IMR-90 (cell line): Measurements from ENCODE around the gene SBF1. TPM values are rescaled to one million over a fixed set of nuclear protein-coding genes. Genes with fewer than 3 reads are reported as not detected.

ENCODE experiments used
- ATAC-seq: fragments of 200-7000 bp; cut with Tn5 transposase; 2 replicates; pipeline ENCODE4 v1.9.1; 2020; ENCODE audit warnings: low read depth, mild to moderate bottlenecking, moderate library complexity
- BruUV-seq: library from RNA; stranded (reverse); fragments of 400-500 nt; replicated peaks from 2 replicates; lab custom pipeline; 2021; lab: Mats Ljungman, UMichigan
- CTCF ChIA-PET: fragments of 300-600 bp; formaldehyde crosslinking; extraction: SDS; loops from one replicate; lab custom pipeline; 2021; ENCODE audit warnings: antibody characterized with exemption; lab: Yijun Ruan, JAX
- POLR2A ChIA-PET: fragments of 300-600 bp; sonication (Branson Sonifier 250); formaldehyde crosslinking; loops from one replicate; lab custom pipeline; 2022; ENCODE audit warnings: antibody characterized with exemption; ENCODE audit not compliant: unreplicated experiment; lab: Charles Lee
- DNase-seq: peaks from one replicate; pipeline ENCODE4 v3.0.0; 2013
- H2AFZ ChIP-seq: replicated peaks from 2 replicates; pipeline ENCODE3; 2013; ENCODE audit warnings: low read length, mild to moderate bottlenecking; ENCODE audit not compliant: poor library complexity
- H2AK5ac ChIP-seq: 2 replicates; pipeline ENCODE4 v1.6.1; 2013; ENCODE audit warnings: low read depth, low read length, inconsistent platforms
- H2AK9ac ChIP-seq: replicated peaks from 2 replicates; pipeline ENCODE3; 2013; ENCODE audit warnings: mild to moderate bottlenecking, low read depth, low read length, moderate library complexity; ENCODE audit not compliant: poor library complexity
- H2BK120ac ChIP-seq: 2 replicates; pipeline ENCODE4 v1.6.1; 2013; ENCODE audit warnings: low read depth, low read length, inconsistent platforms
- H2BK15ac ChIP-seq: 3 replicates; pipeline ENCODE4 v1.6.1; 2013; ENCODE audit warnings: low read depth, low read length, inconsistent platforms
- H2BK20ac ChIP-seq: 2 replicates; pipeline ENCODE4 v1.6.1; 2013; ENCODE audit warnings: low read depth, mild to moderate bottlenecking, inconsistent platforms, low read length, moderate library complexity
- H2BK5ac ChIP-seq: 2 replicates; pipeline ENCODE4 v1.6.1; 2013; ENCODE audit warnings: mild to moderate bottlenecking, low read depth, low read length, inconsistent platforms; ENCODE audit not compliant: poor library complexity, severe bottlenecking
- H3K14ac ChIP-seq: replicated peaks from 2 replicates; pipeline ENCODE4 v1.6.1; 2013; ENCODE audit warnings: low read depth, low read length, inconsistent platforms
- H3K18ac ChIP-seq: 2 replicates; pipeline ENCODE4 v1.6.1; 2013; ENCODE audit warnings: low read depth, low read length, control low read depth
- H3K23ac ChIP-seq: 2 replicates; pipeline ENCODE4 v1.6.1; 2013; ENCODE audit warnings: low read depth, low read length, inconsistent platforms
- H3K27ac ChIP-seq: 2 replicates; pipeline ENCODE4 v1.5.1; 2013; ENCODE audit warnings: mild to moderate bottlenecking, control low read depth, low read length; ENCODE audit not compliant: insufficient read depth
- H3K27me3 ChIP-seq: 2 replicates; pipeline ENCODE4 v1.6.1; 2013; ENCODE audit warnings: low read length; ENCODE audit not compliant: control insufficient read depth, insufficient read depth
- H3K36me3 ChIP-seq: 2 replicates; pipeline ENCODE4 v1.6.1; 2013; ENCODE audit warnings: low read length, mixed read lengths; ENCODE audit not compliant: control insufficient read depth, insufficient read depth
- H3K4ac ChIP-seq: 2 replicates; pipeline ENCODE4 v1.6.1; 2013; ENCODE audit warnings: low read depth, low read length, inconsistent platforms
- H3K4me1 ChIP-seq: 2 replicates; pipeline ENCODE4 v1.6.1; 2013; ENCODE audit warnings: low read length, mixed read lengths; ENCODE audit not compliant: control insufficient read depth, insufficient read depth
- H3K4me2 ChIP-seq: 2 replicates; pipeline ENCODE4 v1.6.1; 2013; ENCODE audit warnings: low read depth, mild to moderate bottlenecking, control low read depth, low read length, moderate library complexity
- H3K4me3 ChIP-seq: 2 replicates; pipeline ENCODE4 v1.5.1; 2013; ENCODE audit warnings: low read depth, mild to moderate bottlenecking, control low read depth, low read length, moderate library complexity; ENCODE audit not compliant: insufficient read depth
- H3K56ac ChIP-seq: 2 replicates; pipeline ENCODE4 v1.6.1; 2013; ENCODE audit warnings: low read length, inconsistent platforms; ENCODE audit not compliant: insufficient read depth; ENCODE audit errors: extremely low read depth
- H3K79me1 ChIP-seq, 2 experiments: 2 replicates each; pipeline ENCODE4 v1.6.1; 2013; ENCODE audit warnings: low read length in 2 of 2, inconsistent platforms in 1 of 2, low read depth in 1 of 2
- H3K9ac ChIP-seq: 2 replicates; pipeline ENCODE4 v1.6.1; 2013; ENCODE audit warnings: low read depth, low read length, control low read depth
- H3K9me1 ChIP-seq: 2 replicates; pipeline ENCODE4 v1.6.1; 2013; ENCODE audit warnings: low read length, inconsistent platforms; ENCODE audit not compliant: insufficient read depth
- H3K9me3 ChIP-seq: 2 replicates; pipeline ENCODE4 v1.6.1; 2013; ENCODE audit warnings: low read length; ENCODE audit not compliant: control insufficient read depth, insufficient read depth
- H4K20me1 ChIP-seq: 2 replicates; pipeline ENCODE4 v1.6.1; 2013; ENCODE audit warnings: low read length, inconsistent platforms; ENCODE audit not compliant: insufficient read depth
- H4K5ac ChIP-seq: 2 replicates; pipeline ENCODE4 v1.6.1; 2013; ENCODE audit warnings: mild to moderate bottlenecking, low read depth, low read length, control low read depth
- H4K8ac ChIP-seq, 2 experiments: 2 replicates each; pipeline ENCODE4 v1.6.1; 2013; ENCODE audit warnings: low read depth in 2 of 2, low read length in 2 of 2, control low read depth in 1 of 2, inconsistent platforms in 1 of 2
- H4K91ac ChIP-seq: 2 replicates; pipeline ENCODE4 v1.6.1; 2013; ENCODE audit warnings: low read depth, low read length, inconsistent platforms; ENCODE audit not compliant: insufficient read depth
- BHLHE40 ChIP-seq: fragments of 150-350 bp; IDR thresholded peaks from 2 replicates; pipeline ENCODE4 v1.6.1; 2016; ENCODE audit warnings: mild to moderate bottlenecking, low read depth, low read length
- CEBPB ChIP-seq: IDR thresholded peaks from 2 replicates; pipeline ENCODE4 v1.6.1; 2012; ENCODE audit warnings: low read depth, low read length, improper control_type of control experiment
- CHD1 ChIP-seq: IDR thresholded peaks from 2 replicates; pipeline ENCODE4 v1.6.1; 2012; ENCODE audit warnings: low read depth, low read length, improper control_type of control experiment
- MAFK ChIP-seq: IDR thresholded peaks from 2 replicates; pipeline ENCODE4 v1.6.1; 2012; ENCODE audit warnings: low read depth, low read length, improper control_type of control experiment
- MAZ ChIP-seq: IDR thresholded peaks from 2 replicates; pipeline ENCODE4 v1.6.1; 2012; ENCODE audit warnings: low read depth, mild to moderate bottlenecking, low read length, improper control_type of control experiment, moderate library complexity, borderline replicate concordance
- NFE2L2 ChIP-seq: fragments of 150-350 bp; IDR thresholded peaks from 2 replicates; pipeline ENCODE4 v1.6.1; 2016; ENCODE audit warnings: low read depth, mild to moderate bottlenecking, low read length
- RAD21 ChIP-seq: IDR thresholded peaks from 2 replicates; pipeline ENCODE4 v1.6.1; 2012; ENCODE audit warnings: low read length, improper control_type of control experiment
- RFX5 ChIP-seq: IDR thresholded peaks from 2 replicates; pipeline ENCODE4 v1.8.0; 2012; ENCODE audit warnings: low read depth, mild to moderate bottlenecking, low read length, moderate library complexity
- WGBS, 2 experiments: methylation state at CpG; one replicate each; pipeline versions ENCODE4 v1.1.5 to v1.1.7; 2013; ENCODE audit warnings: missing lambda C conversion rate in 2 of 2; ENCODE audit not compliant: insufficient read length in 1 of 2; ENCODE audit errors: extremely low coverage in 2 of 2; 5-methylcytosine and 5-hydroxymethylcytosine counted together
- dilution Hi-C: fragments of 300-500 bp; cut with HindIII; formaldehyde crosslinking; loops from one replicate; pipeline ENCODE4 v1.14.3; 2018; ENCODE audit warnings: low sequenced_read_pairs; ENCODE audit not compliant: unreplicated experiment
- in situ Hi-C: fragments of 300-500 bp; cut with MboI; formaldehyde crosslinking; loops from 3 replicates; pipeline ENCODE4 v1.14.3; 2019; ENCODE audit warnings: low sequenced_read_pairs, inconsistent platforms, mixed read lengths
- intact Hi-C: fragments of 100-400 bp; cut with micrococcal nuclease; formaldehyde crosslinking; loops from 2 replicates; pipeline ENCODE4 v1.10.0; 2022
- polyA plus RNA-seq, 3 experiments: library from polyadenylated mRNA; depleted of rRNA; stranded (reverse); fragments of >200 nt; gene quantifications; 2 replicates each; pipeline ENCODE4 v1.2.3, GENCODE V29; 2012; ENCODE audit warnings: low replicate concordance in 1 of 3
- total RNA-seq: library from RNA; depleted of rRNA; stranded (reverse); fragments of >200 nt; gene quantifications from 2 replicates; pipeline ENCODE4 v1.2.3, GENCODE V29; 2012

SBF1 gene
- total and polyA plus RNA-seq, 2 of the 4 experiments (the other 2 are of a cell fraction): 21.5 to 33.2 TPM

GRCh38 chr22:50500452-50500851 is 25.6 kb upstream of the SBF1 start:
- TF ChIP-seq RAD21: no peak
- TF ChIP-seq RFX5: no peak
- no peak for TF ChIP-seq CHD1
- TF ChIP-seq BHLHE40: no peak
- no peak for TF ChIP-seq CEBPB
- TF ChIP-seq MAZ: no peak
- no peak for TF ChIP-seq MAFK
- no peak for TF ChIP-seq NFE2L2
- H3K18ac ChIP-seq: no peak overlapping the region
- no TSS peak for BruUV-seq
- intact Hi-C loops (no loop called here), dilution Hi-C loops (no loop called here), in situ Hi-C loops (no loop called here)
- H3K79me1 ChIP-seq: peaks cover 0 to 10% of the 10 kb centered on the region in 2 experiments; a peak in 2 of 4 replicates
- H3K14ac ChIP-seq: no peak overlapping the region
- H3K9ac ChIP-seq: no peak overlapping the region
- ATAC-seq (no peak), DNase-seq (no peak)
- no peak overlapping the region for H4K91ac ChIP-seq
- H2BK120ac ChIP-seq: no peak overlapping the region
- H3K4me1 ChIP-seq: no peaks in the 10 kb centered on the region
- no peak overlapping the region for H2AK5ac ChIP-seq
- H3K4me2 ChIP-seq: no peak overlapping the region
- no peaks in the 10 kb centered on the region for H3K9me3 ChIP-seq
- peaks cover 4% of the 10 kb centered on the region; the same call in 1 of the 2 replicates for H3K27me3 ChIP-seq
- POLR2A ChIA-PET: no interaction called here
- no peak overlapping the region for H2BK20ac ChIP-seq
- H3K4me3 ChIP-seq: no peak overlapping the region
- peaks cover 22% of the 10 kb centered on the region; the same call in 1 of the 2 replicates for H3K36me3 ChIP-seq
- no peaks in the 10 kb centered on the region for H4K20me1 ChIP-seq
- no peak overlapping the region for H3K27ac ChIP-seq
- H2BK15ac ChIP-seq: no peak overlapping the region
- CTCF ChIA-PET: no interaction called here
- H3K4ac ChIP-seq: no peak overlapping the region
- peak overlapping the region; percentile 28 for H2AK9ac ChIP-seq
- H2BK5ac ChIP-seq: no peak overlapping the region
- H3K23ac ChIP-seq: no peak overlapping the region
- H3K9me1 ChIP-seq: no peaks in the 10 kb centered on the region
- no peak overlapping the region for H4K5ac ChIP-seq
- no peak overlapping the region for H2AFZ ChIP-seq
- WGBS, 2 experiments: 97% methylated on average over 11 of the region's 12 CpGs; no CpG with 5 or more reads in 1 of the 2 experiments
- no peak overlapping the region for H4K8ac ChIP-seq
- no peak overlapping the region for H3K56ac ChIP-seq
